ENCODE data around the gene ARHGAP6.
"Not testable (repeated sequence)": the region's sequence is repeated elsewhere in the genome, so short reads cannot be mapped to it uniquely, and the experiment has no call there.

The ARHGAP6 gene

DNA sequence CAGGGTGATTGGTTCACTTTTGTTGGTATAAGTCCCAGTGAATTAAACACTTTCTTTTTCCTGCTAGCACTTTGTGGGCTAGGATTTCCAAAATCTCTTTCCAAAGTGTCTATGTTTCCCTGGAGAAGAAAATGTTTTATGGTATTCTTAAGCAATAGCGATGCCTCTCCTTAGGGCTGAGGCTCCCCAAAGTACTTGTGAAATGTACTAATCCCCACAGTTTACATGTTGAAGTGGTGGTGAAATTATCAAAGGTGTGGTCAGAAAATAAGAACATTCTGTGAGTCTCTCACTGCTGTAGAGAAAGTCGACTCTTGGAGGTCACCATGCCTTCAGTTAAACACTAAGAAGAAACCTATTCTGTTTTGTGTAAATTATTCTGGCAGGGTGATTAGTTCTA is 424.0 kb downstream of the ARHGAP6 start:
- Histone ChIP-seq H3K14ac (ENCODE audit: low read length) (no peak overlapping the region), H3K9ac (ENCODE audit: low read depth, low read length, poor library complexity) (no peak overlapping the region), H4K8ac (ENCODE audit: low read depth, low read length) (no peak overlapping the region), H3K23ac (ENCODE audit: low read depth, low read length, poor library complexity) (no peak overlapping the region), H3K27ac (replicated peaks; ENCODE audit: low read length) (no peak overlapping the region), H3K4ac (ENCODE audit: low read length) (no peak overlapping the region), H3K79me1 (ENCODE audit: low read depth, low read length) (no peaks in the 10 kb centered on the region), H2AK5ac (ENCODE audit: low read depth, low read length) (no peak overlapping the region), H2BK5ac (ENCODE audit: low read length) (no peak overlapping the region), H3K4me2 (ENCODE audit: insufficient read depth, low read length, poor library complexity, severe bottlenecking) (no peak overlapping the region), H2AFZ (ENCODE audit: low read length) (no peak overlapping the region), H3K9me3 (replicated peaks in 1 of 2; ENCODE audit: control insufficient read depth in 2 of 2, insufficient read depth in 1 of 2, low read depth in 1 of 2, low read length in 2 of 2) (no peaks in the 10 kb centered on the region), H3K4me3 (ENCODE audit: low read length in 2 of 2) (no peak overlapping the region), H3K36me3 (replicated peaks in 1 of 2; ENCODE audit: control insufficient read depth in 2 of 2, insufficient read depth in 2 of 2, low read length in 2 of 2) (no peaks in the 10 kb centered on the region), H4K91ac (ENCODE audit: low read depth, low read length, poor library complexity) (no peak overlapping the region), H3K18ac (ENCODE audit: low read length) (no peak overlapping the region), H2BK15ac (ENCODE audit: low read length) (no peak overlapping the region), H3K4me1 (ENCODE audit: control insufficient read depth in 2 of 2, insufficient read depth in 1 of 2, low read depth in 1 of 2, low read length in 2 of 2) (no peaks in the 10 kb centered on the region), H2BK12ac (ENCODE audit: low read length) (no peak overlapping the region), H2BK120ac (ENCODE audit: low read depth, low read length) (no peak overlapping the region), H3K27me3 (ENCODE audit: control insufficient read depth in 3 of 3, insufficient read depth in 3 of 3, low read depth in 1 of 3, low read length in 3 of 3) (no peaks in the 10 kb centered on the region)
- no peak for DNase-seq (ENCODE audit: low spot score)
- no CpG with 5 or more reads among the region's 2 CpGs for WGBS, 2 donors (ENCODE audit: extremely low coverage in 2 of 2, insufficient read length in 2 of 2, insufficient replicate concordance in 1 of 2)

DNA sequence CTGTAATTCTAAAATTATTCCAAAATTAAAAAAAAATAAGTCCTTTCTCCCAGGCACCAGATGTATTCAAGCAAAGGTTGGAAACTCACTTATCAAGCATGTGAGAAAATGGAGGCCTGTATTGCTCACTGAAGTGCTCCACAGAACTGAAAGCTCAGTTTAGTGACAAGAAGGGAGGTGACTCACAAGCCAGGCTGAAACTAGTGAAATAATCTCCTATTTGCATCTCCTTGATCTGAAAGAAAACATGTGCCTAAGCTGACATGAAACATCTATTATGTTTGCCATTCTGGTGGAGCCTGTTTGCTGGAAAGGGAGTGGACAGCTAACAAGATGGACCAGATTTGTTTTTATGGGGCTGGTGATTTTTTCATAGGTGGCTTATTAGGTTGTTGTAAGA is 426.5 kb downstream of the ARHGAP6 start:
- Histone ChIP-seq H3K23ac (ENCODE audit: low read depth, low read length, poor library complexity) (no peak overlapping the region), H3K9me3 (replicated peaks in 1 of 2; ENCODE audit: control insufficient read depth in 2 of 2, insufficient read depth in 1 of 2, low read depth in 1 of 2, low read length in 2 of 2) (no peaks in the 10 kb centered on the region), H2BK15ac (ENCODE audit: low read length) (no peak overlapping the region), H2BK120ac (ENCODE audit: low read depth, low read length) (no peak overlapping the region), H3K4me1 (ENCODE audit: control insufficient read depth in 2 of 2, insufficient read depth in 1 of 2, low read depth in 1 of 2, low read length in 2 of 2) (no peaks in the 10 kb centered on the region), H4K8ac (ENCODE audit: low read depth, low read length) (no peak overlapping the region), H3K4me3 (ENCODE audit: low read length in 2 of 2) (no peak overlapping the region), H2AK5ac (ENCODE audit: low read depth, low read length) (no peak overlapping the region), H3K36me3 (replicated peaks in 1 of 2; ENCODE audit: control insufficient read depth in 2 of 2, insufficient read depth in 2 of 2, low read length in 2 of 2) (no peaks in the 10 kb centered on the region), H3K79me1 (ENCODE audit: low read depth, low read length) (no peaks in the 10 kb centered on the region), H3K4ac (ENCODE audit: low read length) (no peak overlapping the region), H4K91ac (ENCODE audit: low read depth, low read length, poor library complexity) (no peak overlapping the region), H2BK5ac (ENCODE audit: low read length) (no peak overlapping the region), H2AFZ (ENCODE audit: low read length) (no peak overlapping the region), H3K18ac (ENCODE audit: low read length) (no peak overlapping the region), H3K14ac (ENCODE audit: low read length) (no peak overlapping the region), H3K4me2 (ENCODE audit: insufficient read depth, low read length, poor library complexity, severe bottlenecking) (no peak overlapping the region), H2BK12ac (ENCODE audit: low read length) (no peak overlapping the region), H3K9ac (ENCODE audit: low read depth, low read length, poor library complexity) (no peak overlapping the region), H3K27ac (replicated peaks; ENCODE audit: low read length) (no peak overlapping the region), H3K27me3 (ENCODE audit: control insufficient read depth in 3 of 3, insufficient read depth in 3 of 3, low read depth in 1 of 3, low read length in 3 of 3) (no peaks in the 10 kb centered on the region)
- DNase-seq (ENCODE audit: low spot score), result no peak

DNA sequence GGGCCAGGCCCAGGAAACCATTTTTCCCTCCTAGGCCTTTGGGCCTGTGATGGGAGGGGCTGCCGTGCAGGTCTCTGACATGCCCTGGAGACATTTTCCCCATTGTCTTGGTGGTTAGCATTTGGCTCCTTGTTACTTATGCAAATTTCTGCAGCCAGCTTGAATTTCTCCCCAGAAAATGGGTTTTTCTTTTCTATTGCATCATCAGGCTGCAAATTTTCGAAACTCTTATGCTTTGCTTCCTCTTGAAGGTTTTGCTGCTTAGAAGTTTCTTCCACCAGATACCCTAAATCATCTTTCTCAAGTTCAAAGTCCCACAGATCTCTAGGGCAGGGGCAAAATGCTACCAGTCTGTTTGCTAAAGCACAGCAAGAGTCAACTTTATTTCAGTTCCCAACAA is 430.3 kb downstream of the ARHGAP6 start:
- H3K79me1 ChIP-seq (ENCODE audit: low read depth, low read length); H3K14ac ChIP-seq (ENCODE audit: low read length); H3K27ac ChIP-seq (replicated peaks; ENCODE audit: low read length): not testable (repeated sequence)

DNA sequence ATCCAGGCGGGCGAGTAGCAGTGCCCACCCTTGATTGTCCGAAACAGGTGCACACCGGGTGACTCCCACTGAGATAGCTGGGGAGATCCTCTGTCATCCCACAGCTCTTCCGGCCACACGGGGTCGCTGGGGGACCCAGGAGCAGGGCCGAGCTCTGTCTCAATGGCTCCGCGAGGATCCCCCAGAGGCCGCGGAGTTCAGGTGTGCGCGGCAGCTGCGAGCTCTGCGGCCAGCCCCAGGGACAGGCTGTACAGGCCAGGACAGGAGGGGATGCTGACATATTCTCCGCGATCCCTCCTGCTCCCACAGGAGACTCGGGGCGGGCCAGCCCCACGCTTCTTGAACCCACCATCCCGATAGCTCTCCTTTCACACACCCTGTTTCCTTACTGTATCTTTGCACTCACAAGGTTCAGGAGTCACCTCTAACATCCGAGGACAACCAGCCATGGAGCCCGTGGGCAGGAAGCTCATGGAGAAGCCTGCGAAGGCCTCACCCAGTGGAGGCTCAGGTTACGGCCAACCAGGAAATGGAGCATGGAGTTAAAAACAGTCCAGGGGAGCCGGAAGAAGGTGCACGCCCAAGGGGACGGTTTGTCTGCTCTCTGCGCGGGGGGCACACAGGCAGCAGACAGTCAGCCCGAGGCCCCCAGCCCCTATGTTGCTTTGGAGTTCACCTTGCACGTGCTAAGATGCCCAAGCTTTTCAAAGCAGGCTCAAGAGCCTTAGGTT is 450.4 kb downstream of the ARHGAP6 start:
- Histone ChIP-seq H3K4me2 (ENCODE audit: insufficient read depth, low read length, poor library complexity, severe bottlenecking) (no peak overlapping the region), H3K23ac (ENCODE audit: low read depth, low read length, poor library complexity) (no peak overlapping the region), H3K36me3 (replicated peaks in 1 of 2; ENCODE audit: control insufficient read depth in 2 of 2, insufficient read depth in 2 of 2, low read length in 2 of 2) (no peaks in the 10 kb centered on the region), H3K18ac (ENCODE audit: low read length) (no peak overlapping the region), H2BK15ac (ENCODE audit: low read length) (no peak overlapping the region), H2BK120ac (ENCODE audit: low read depth, low read length) (no peak overlapping the region), H3K4me3 (ENCODE audit: low read length in 2 of 2) (no peak overlapping the region), H3K4me1 (ENCODE audit: control insufficient read depth in 2 of 2, insufficient read depth in 1 of 2, low read depth in 1 of 2, low read length in 2 of 2) (no peaks in the 10 kb centered on the region), H4K91ac (ENCODE audit: low read depth, low read length, poor library complexity) (no peak overlapping the region), H3K14ac (ENCODE audit: low read length) (no peak overlapping the region), H4K8ac (ENCODE audit: low read depth, low read length) (no peak overlapping the region), H3K27ac (replicated peaks; ENCODE audit: low read length) (no peak overlapping the region), H2BK12ac (ENCODE audit: low read length) (no peak overlapping the region), H3K9me3 (replicated peaks in 1 of 2; ENCODE audit: control insufficient read depth in 2 of 2, insufficient read depth in 1 of 2, low read depth in 1 of 2, low read length in 2 of 2) (no peaks in the 10 kb centered on the region), H2BK5ac (ENCODE audit: low read length) (no peak overlapping the region), H3K27me3 (ENCODE audit: control insufficient read depth in 3 of 3, insufficient read depth in 3 of 3, low read depth in 1 of 3, low read length in 3 of 3) (no peaks in the 10 kb centered on the region), H3K9ac (ENCODE audit: low read depth, low read length, poor library complexity) (no peak overlapping the region), H3K79me1 (ENCODE audit: low read depth, low read length) (no peaks in the 10 kb centered on the region), H2AFZ (ENCODE audit: low read length) (no peak overlapping the region), H3K4ac (ENCODE audit: low read length) (no peak overlapping the region), H2AK5ac (ENCODE audit: low read depth, low read length) (no peak overlapping the region)
- DNase-seq (ENCODE audit: low spot score), result no peak
- WGBS, 2 donors (ENCODE audit: extremely low coverage in 2 of 2, insufficient read length in 2 of 2, insufficient replicate concordance in 1 of 2), result no CpG with 5 or more reads among the region's 33 CpGs

More for the DNA sequence above, 430.3 kb downstream of the ARHGAP6 start:
- not testable (repeated sequence) for H2AK5ac ChIP-seq (ENCODE audit: low read depth, low read length); DNase-seq (ENCODE audit: low spot score); H2BK12ac ChIP-seq (ENCODE audit: low read length); H3K18ac ChIP-seq (ENCODE audit: low read length); H3K4me2 ChIP-seq (ENCODE audit: insufficient read depth, low read length, poor library complexity, severe bottlenecking); H3K9ac ChIP-seq (ENCODE audit: low read depth, low read length, poor library complexity); H3K23ac ChIP-seq (ENCODE audit: low read depth, low read length, poor library complexity); H2BK15ac ChIP-seq (ENCODE audit: low read length); H3K4ac ChIP-seq (ENCODE audit: low read length); H3K9me3 ChIP-seq (replicated peaks in 1 of 2; ENCODE audit: control insufficient read depth in 2 of 2, insufficient read depth in 1 of 2, low read depth in 1 of 2, low read length in 2 of 2); H4K8ac ChIP-seq (ENCODE audit: low read depth, low read length); H3K4me1 ChIP-seq (ENCODE audit: control insufficient read depth in 2 of 2, insufficient read depth in 1 of 2, low read depth in 1 of 2, low read length in 2 of 2); H3K36me3 ChIP-seq (replicated peaks in 1 of 2; ENCODE audit: control insufficient read depth in 2 of 2, insufficient read depth in 2 of 2, low read length in 2 of 2); H3K27me3 ChIP-seq (ENCODE audit: control insufficient read depth in 3 of 3, insufficient read depth in 3 of 3, low read depth in 1 of 3, low read length in 3 of 3); H3K4me3 ChIP-seq (ENCODE audit: low read length in 2 of 2); H4K91ac ChIP-seq (ENCODE audit: low read depth, low read length, poor library complexity); H2BK5ac ChIP-seq (ENCODE audit: low read length); H2AFZ ChIP-seq (ENCODE audit: low read length); H2BK120ac ChIP-seq (ENCODE audit: low read depth, low read length)
- no CpG with 5 or more reads among the region's 2 CpGs for WGBS, 2 donors (ENCODE audit: extremely low coverage in 2 of 2, insufficient read length in 2 of 2, insufficient replicate concordance in 1 of 2)
